H9 (cell line): Measurements from ENCODE around the gene ZNF804A. TPM values are rescaled to one million over a fixed set of nuclear protein-coding genes. Genes with fewer than 3 reads are reported as not detected.

Experiments
- DNase-seq: peaks from one replicate; pipeline ENCODE4 v3.0.0-alpha.2; 2017
- H2AFZ ChIP-seq: one replicate; pipeline ENCODE4 v1.6.1; 2013; ENCODE audit warnings: mild to moderate bottlenecking, low read length, control low read depth, moderate library complexity
- H2AK5ac ChIP-seq: 2 replicates; pipeline ENCODE4 v1.6.1; 2013; ENCODE audit warnings: low read length, control low read depth, mixed read lengths; ENCODE audit not compliant: insufficient read length
- H2BK120ac ChIP-seq: one replicate; pipeline ENCODE4 v1.6.1; 2013; ENCODE audit warnings: low read depth, mild to moderate bottlenecking, low read length, control low read depth, inconsistent platforms; ENCODE audit not compliant: poor library complexity, severe bottlenecking
- H2BK12ac ChIP-seq: 2 replicates; pipeline ENCODE4 v1.6.1; 2013; ENCODE audit warnings: low read length, control low read depth, mixed read lengths, low read depth; ENCODE audit not compliant: insufficient read length
- H2BK15ac ChIP-seq: 2 replicates; pipeline ENCODE4 v1.6.1; 2013; ENCODE audit warnings: low read depth, low read length, control low read depth
- H2BK20ac ChIP-seq: one replicate; pipeline ENCODE4 v1.6.1; 2013; ENCODE audit warnings: low read depth, mild to moderate bottlenecking, low read length, control low read depth, inconsistent platforms; ENCODE audit not compliant: poor library complexity, severe bottlenecking
- H2BK5ac ChIP-seq: 2 replicates; pipeline ENCODE4 v1.6.1; 2013; ENCODE audit warnings: low read length, control low read depth, mixed read lengths; ENCODE audit not compliant: insufficient read length
- H3K14ac ChIP-seq: 2 replicates; pipeline ENCODE4 v1.6.1; 2013; ENCODE audit warnings: low read length, control low read depth; ENCODE audit not compliant: insufficient read depth
- H3K18ac ChIP-seq: 2 replicates; pipeline ENCODE4 v1.6.1; 2013; ENCODE audit warnings: low read depth, mild to moderate bottlenecking, mixed read lengths, low read length, control low read depth; ENCODE audit not compliant: insufficient read length
- H3K23ac ChIP-seq: 2 replicates; pipeline ENCODE4 v1.6.1; 2013; ENCODE audit warnings: low read length, control low read depth, mixed read lengths, low read depth; ENCODE audit not compliant: insufficient read length
- H3K23me2 ChIP-seq: 2 replicates; pipeline ENCODE4 v1.6.1; 2013; ENCODE audit warnings: low read depth, mild to moderate bottlenecking, mixed read lengths, low read length, control low read depth; ENCODE audit not compliant: insufficient read length, poor library complexity, severe bottlenecking
- H3K27ac ChIP-seq: 2 replicates; pipeline ENCODE4 v1.5.1; 2013; ENCODE audit warnings: low read length, control low read depth, mixed read lengths, low read depth; ENCODE audit not compliant: insufficient read length
- H3K27me3 ChIP-seq: 2 replicates; pipeline ENCODE4 v1.6.1; 2013; ENCODE audit warnings: low read length, control low read depth, inconsistent platforms; ENCODE audit not compliant: insufficient read depth
- H3K4ac ChIP-seq: 2 replicates; pipeline ENCODE4 v1.6.1; 2013; ENCODE audit warnings: low read depth, mild to moderate bottlenecking, control low read depth, inconsistent platforms, low read length, moderate library complexity
- H3K4me1 ChIP-seq: 2 replicates; pipeline ENCODE4 v1.6.1; 2013; ENCODE audit warnings: low read length, control low read depth, inconsistent platforms; ENCODE audit not compliant: insufficient read depth
- H3K4me2 ChIP-seq: 2 replicates; pipeline ENCODE4 v1.6.1; 2013; ENCODE audit warnings: low read length, control low read depth, mixed read lengths; ENCODE audit not compliant: insufficient read length, insufficient read depth
- H3K56ac ChIP-seq: 2 replicates; pipeline ENCODE4 v1.6.1; 2013; ENCODE audit warnings: low read depth, mild to moderate bottlenecking, mixed read lengths, low read length, control low read depth; ENCODE audit not compliant: insufficient read length
- H3K79me1 ChIP-seq: 2 replicates; pipeline ENCODE4 v1.6.1; 2013; ENCODE audit warnings: low read depth, mild to moderate bottlenecking, moderate library complexity, low read length, control low read depth, inconsistent platforms; ENCODE audit not compliant: insufficient read depth, poor library complexity, severe bottlenecking
- H3K79me2 ChIP-seq: 2 replicates; pipeline ENCODE4 v1.6.1; 2013; ENCODE audit warnings: low read length, control low read depth, inconsistent platforms; ENCODE audit not compliant: insufficient read depth
- H3K9ac ChIP-seq: 2 replicates; pipeline ENCODE4 v1.6.1; 2013; ENCODE audit warnings: low read length, control low read depth, mixed read lengths; ENCODE audit not compliant: insufficient read length; ENCODE audit errors: extremely low read depth
- H3K9me3 ChIP-seq: one replicate; pipeline ENCODE4 v1.6.1; 2013; ENCODE audit warnings: low read depth, low read length, inconsistent platforms; ENCODE audit not compliant: control insufficient read depth
- H3T11ph ChIP-seq: one replicate; pipeline ENCODE4 v1.6.1; 2013; ENCODE audit warnings: mild to moderate bottlenecking, low read length, control low read depth, inconsistent platforms
- H4K20me1 ChIP-seq: one replicate; pipeline ENCODE4 v1.6.1; 2013; ENCODE audit not compliant: control insufficient read depth, insufficient read length, insufficient read depth
- H4K5ac ChIP-seq: 2 replicates; pipeline ENCODE4 v1.6.1; 2013; ENCODE audit warnings: low read depth, mild to moderate bottlenecking, mixed read lengths, low read length, control low read depth; ENCODE audit not compliant: insufficient read length
- H4K8ac ChIP-seq: replicated peaks from 2 replicates; pipeline ENCODE4 v1.6.1; 2013; ENCODE audit warnings: low read length, control low read depth, mixed read lengths, low read depth; ENCODE audit not compliant: insufficient read length
- H4K91ac ChIP-seq: 2 replicates; pipeline ENCODE4 v1.6.1; 2013; ENCODE audit warnings: low read depth, mild to moderate bottlenecking, moderate library complexity, mixed read lengths, low read length, control low read depth; ENCODE audit not compliant: insufficient read length
- H3K27ac Mint-ChIP-seq, 3 experiments: 2 replicates in 2 of 3; 3 replicates in 1 of 3; pipeline ENCODE4 v1.8.0; 2020 to 2021; ENCODE audit warnings: mixed read lengths in 3 of 3, mild to moderate bottlenecking in 1 of 3, moderate library complexity in 1 of 3
- H3K27me3 Mint-ChIP-seq: 2 replicates; pipeline ENCODE4 v1.8.0; 2021; ENCODE audit warnings: low read depth, mild to moderate bottlenecking, moderate library complexity, mixed read lengths
- H3K36me3 Mint-ChIP-seq, 3 experiments: 2 replicates in 2 of 3; 3 replicates in 1 of 3; pipeline ENCODE4 v1.8.0; 2020 to 2021; ENCODE audit warnings: low read depth in 3 of 3, mixed read lengths in 3 of 3; ENCODE audit not compliant: insufficient read depth in 1 of 3
- H3K4me1 Mint-ChIP-seq, 2 experiments: 2 replicates each; pipeline ENCODE4 v1.8.0; 2020; ENCODE audit warnings: mixed read lengths in 2 of 2
- H3K4me3 Mint-ChIP-seq, 2 experiments: 2 replicates in 1 of 2; 3 replicates in 1 of 2; pipeline ENCODE4 v1.8.0; 2020 to 2021; ENCODE audit warnings: mild to moderate bottlenecking in 2 of 2, mixed read lengths in 2 of 2, moderate library complexity in 1 of 2
- H3K9me3 Mint-ChIP-seq, 2 experiments: 2 replicates in 1 of 2; 3 replicates in 1 of 2; pipeline ENCODE4 v1.8.0; 2020; ENCODE audit warnings: mild to moderate bottlenecking in 2 of 2, mixed read lengths in 2 of 2, moderate library complexity in 1 of 2
- WGBS: extraction: QIAGEN DNeasy Blood & Tissue Kit; methylation state at CpG from one replicate; pipeline ENCODE4 v1.1.7; 2013; ENCODE audit warnings: missing lambda C conversion rate, low lambda C conversion rate, mixed read lengths; ENCODE audit not compliant: insufficient read length; ENCODE audit errors: extremely low coverage; 5-methylcytosine and 5-hydroxymethylcytosine counted together
- total RNA-seq: library from RNA; stranded (reverse); gene quantifications from 2 replicates; pipeline ENCODE4 v1.2.1, GENCODE V29; 2021
- TF ChIP-seq, protein P1 (sequence below): fragments of 200-600 bp; sonication (generic); conservative IDR thresholded peaks from 3 replicates; pipeline ENCODE4 v1.8.0; 2021; ENCODE audit warnings: antibody characterized with exemption, mild to moderate bottlenecking

Gene ZNF804A
- total RNA-seq, 1 experiment from 2014 or later = not detected

DNA sequence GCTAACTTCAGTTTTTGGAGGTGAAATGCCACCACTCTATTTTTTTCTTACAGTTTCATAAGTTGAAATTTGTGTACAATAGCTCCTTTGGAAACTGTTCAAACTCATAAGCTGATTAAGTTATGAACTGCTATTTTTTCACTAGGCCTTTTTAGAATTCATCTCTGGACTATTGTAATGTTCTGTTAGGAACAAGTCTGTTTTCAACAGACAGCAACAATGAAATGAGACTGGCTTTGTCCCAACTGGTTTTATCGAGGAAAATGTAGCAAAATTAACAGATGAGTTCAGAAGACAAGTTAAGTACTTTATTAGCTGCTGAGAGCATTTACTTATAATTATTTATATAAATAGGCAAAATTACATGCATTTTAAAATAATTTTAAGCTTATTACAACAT, 310.6 kb downstream of the ZNF804A start:
- no peak overlapping the region for H3K14ac ChIP-seq
- Mint-ChIP-seq H3K36me3 (peaks cover 0 to 4% (median 0%) of the 10 kb centered on the region in 3 experiments; a peak in 1 of 7 replicates), H3K4me3 (no peak overlapping the region), H3K27me3 (no peaks in the 10 kb centered on the region), H3K27ac (no peak overlapping the region), H3K9me3 (peaks cover 3 to 4% of the 10 kb centered on the region in 2 experiments; a peak in 3 of 5 replicates), H3K4me1 (peaks cover 5 to 13% of the 10 kb centered on the region in 2 experiments; a peak in 3 of 4 replicates)
- no peak overlapping the region for H2BK20ac ChIP-seq
- H2BK12ac ChIP-seq = no peak overlapping the region
- H3T11ph ChIP-seq = no peak overlapping the region
- H2AK5ac ChIP-seq = no peak overlapping the region
- no peak overlapping the region for H2AFZ ChIP-seq
- no peak overlapping the region for H3K23ac ChIP-seq
- H4K20me1 ChIP-seq = no peaks in the 10 kb centered on the region
- no peaks in the 10 kb centered on the region for H3K79me1 ChIP-seq
- H2BK5ac ChIP-seq = no peak overlapping the region
- no peak overlapping the region for H3K4me2 ChIP-seq
- TF ChIP-seq, protein P1, sequence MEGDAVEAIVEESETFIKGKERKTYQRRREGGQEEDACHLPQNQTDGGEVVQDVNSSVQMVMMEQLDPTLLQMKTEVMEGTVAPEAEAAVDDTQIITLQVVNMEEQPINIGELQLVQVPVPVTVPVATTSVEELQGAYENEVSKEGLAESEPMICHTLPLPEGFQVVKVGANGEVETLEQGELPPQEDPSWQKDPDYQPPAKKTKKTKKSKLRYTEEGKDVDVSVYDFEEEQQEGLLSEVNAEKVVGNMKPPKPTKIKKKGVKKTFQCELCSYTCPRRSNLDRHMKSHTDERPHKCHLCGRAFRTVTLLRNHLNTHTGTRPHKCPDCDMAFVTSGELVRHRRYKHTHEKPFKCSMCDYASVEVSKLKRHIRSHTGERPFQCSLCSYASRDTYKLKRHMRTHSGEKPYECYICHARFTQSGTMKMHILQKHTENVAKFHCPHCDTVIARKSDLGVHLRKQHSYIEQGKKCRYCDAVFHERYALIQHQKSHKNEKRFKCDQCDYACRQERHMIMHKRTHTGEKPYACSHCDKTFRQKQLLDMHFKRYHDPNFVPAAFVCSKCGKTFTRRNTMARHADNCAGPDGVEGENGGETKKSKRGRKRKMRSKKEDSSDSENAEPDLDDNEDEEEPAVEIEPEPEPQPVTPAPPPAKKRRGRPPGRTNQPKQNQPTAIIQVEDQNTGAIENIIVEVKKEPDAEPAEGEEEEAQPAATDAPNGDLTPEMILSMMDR = no peak
- H3K4ac ChIP-seq = no peak overlapping the region
- H2BK120ac ChIP-seq = no peak overlapping the region
- no peak overlapping the region for H3K9ac ChIP-seq
- no peaks in the 10 kb centered on the region for H3K23me2 ChIP-seq
- no peaks in the 10 kb centered on the region for H3K9me3 ChIP-seq
- H3K27ac ChIP-seq = no peak overlapping the region
- no peak overlapping the region for H2BK15ac ChIP-seq
- no peak overlapping the region for H4K5ac ChIP-seq
- H3K4me1 ChIP-seq = no peaks in the 10 kb centered on the region
- DNase-seq = no peak
- no peak overlapping the region for H3K56ac ChIP-seq
- no peak overlapping the region for H4K91ac ChIP-seq
- no peak overlapping the region for H3K18ac ChIP-seq
- no peaks in the 10 kb centered on the region for H3K79me2 ChIP-seq
- H4K8ac ChIP-seq = no peak overlapping the region
- no peaks in the 10 kb centered on the region for H3K27me3 ChIP-seq
- WGBS = no CpG with 5 or more reads among the region's 1 CpG
